ENCODE data around the gene TMEM239. TPM values are rescaled to one million over a fixed set of nuclear protein-coding genes. Genes with fewer than 3 reads are reported as not detected.
"Not testable (repeated sequence)": the region's sequence is repeated elsewhere in the genome, so short reads cannot be mapped to it uniquely, and the experiment has no call there.

The TMEM239 gene
- total RNA-seq, 2 experiments from 2014 or later = not detected

DNA sequence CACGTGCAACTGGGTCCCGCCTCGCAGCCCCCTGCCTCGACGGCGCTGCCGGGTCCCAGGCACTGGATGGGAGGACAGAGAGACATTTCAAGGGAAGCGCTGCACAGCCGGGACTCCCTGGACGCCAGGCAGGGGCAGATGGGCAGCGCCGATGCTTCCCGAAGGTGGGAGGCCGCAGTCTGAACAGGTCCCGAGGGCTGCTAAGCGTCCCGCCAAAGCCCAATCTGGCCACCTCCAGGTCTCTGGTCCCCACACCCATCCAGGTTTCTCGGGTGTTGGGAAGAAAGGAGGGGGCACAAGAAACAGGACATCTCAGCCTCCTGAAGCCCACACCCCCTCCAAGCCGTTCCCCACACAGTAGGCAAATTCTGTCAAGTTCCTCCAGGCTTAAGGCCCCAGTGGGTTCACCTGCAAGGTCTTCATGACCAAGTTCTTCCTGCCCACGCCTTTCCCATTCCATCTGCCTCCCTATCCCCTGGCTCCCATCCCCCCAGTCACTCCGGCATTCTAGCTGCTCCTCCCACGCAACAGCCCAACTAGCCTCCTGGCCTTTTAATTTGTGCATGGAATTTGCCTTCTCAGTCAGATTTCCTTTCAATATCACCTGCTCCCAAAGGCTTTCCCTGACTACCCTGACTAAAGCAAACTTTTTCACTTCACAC, 10.3 kb upstream of the TMEM239 start:
- no peak overlapping the region for H3K27ac Mint-ChIP-seq
- DNase-seq = peak; percentile 14
- ChIA-PET POLR2A (no interaction called here), CTCF (no interaction called here)
- peaks cover 60% of the 10 kb centered on the region for H3K27me3 Mint-ChIP-seq
- H3K9me3 Mint-ChIP-seq = no peaks in the 10 kb centered on the region
- no peak overlapping the region for H3K4me3 Mint-ChIP-seq
- H3K36me3 Mint-ChIP-seq (ENCODE audit: low read depth) = no peaks in the 10 kb centered on the region
- peaks cover 7% of the 10 kb centered on the region for H3K4me1 Mint-ChIP-seq

DNA sequence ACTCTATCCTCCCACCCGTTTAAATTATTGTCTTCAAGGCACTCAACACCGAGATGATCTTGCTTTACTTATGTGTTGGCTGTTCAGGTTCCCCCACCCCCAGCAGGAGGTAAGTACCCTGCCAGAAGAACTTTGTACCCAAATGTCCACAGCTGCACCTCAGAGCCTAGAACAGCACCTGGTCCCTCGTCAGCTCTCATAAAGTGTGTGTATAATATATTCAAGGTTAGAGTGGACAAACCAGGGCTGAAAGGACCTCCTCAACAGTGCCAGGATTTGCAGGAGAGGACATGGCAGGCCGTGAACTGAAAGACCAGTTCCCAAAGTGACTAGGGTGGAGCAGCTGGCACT, 9.8 kb upstream of the TMEM239 start:
- ChIA-PET CTCF (no interaction called here), POLR2A (no interaction called here)
- Mint-ChIP-seq H3K9me3 (no peaks in the 10 kb centered on the region), H3K27ac (no peak overlapping the region), H3K27me3 (peaks cover 59% of the 10 kb centered on the region), H3K4me1 (peaks cover 2% of the 10 kb centered on the region), H3K36me3 (ENCODE audit: low read depth) (no peaks in the 10 kb centered on the region), H3K4me3 (no peak overlapping the region)
- peak; percentile 13 for DNase-seq

GRCh38 chr20:2807019-2807418, 9.1 kb upstream of the TMEM239 start:
- ChIA-PET CTCF (no interaction called here), POLR2A (no interaction called here)
- DNase-seq = peak; percentile 9
- H3K27me3 Mint-ChIP-seq = peaks cover 61% of the 10 kb centered on the region
- no peak overlapping the region for H3K4me3 Mint-ChIP-seq
- no peak overlapping the region for H3K27ac Mint-ChIP-seq
- no peaks in the 10 kb centered on the region for H3K4me1 Mint-ChIP-seq
- no peaks in the 10 kb centered on the region for H3K9me3 Mint-ChIP-seq
- no peaks in the 10 kb centered on the region for H3K36me3 Mint-ChIP-seq (ENCODE audit: low read depth)

DNA sequence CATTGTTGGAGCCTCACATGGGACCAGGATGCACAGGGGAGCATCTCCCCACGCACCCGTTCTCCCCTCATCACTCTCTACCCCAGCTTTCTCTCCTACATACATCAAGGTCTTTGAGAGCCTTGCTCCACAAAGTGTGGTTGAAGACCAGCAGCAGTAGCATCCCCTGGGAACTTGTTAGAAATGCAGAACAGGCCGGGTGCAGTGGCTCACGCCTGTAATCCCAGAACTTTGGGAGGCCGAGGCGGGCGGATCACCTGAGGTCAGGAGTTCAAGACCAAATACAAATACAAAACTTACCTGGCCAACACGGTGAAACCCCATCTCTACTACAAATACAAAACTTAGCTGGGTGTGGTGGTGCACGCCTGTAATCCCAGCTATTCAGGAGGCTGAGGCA, 8.2 kb upstream of the TMEM239 start:
- not testable (repeated sequence) for H3K27ac Mint-ChIP-seq

GRCh38 chr20:2809690-2810089, 6.5 kb upstream of the TMEM239 start:
- Mint-ChIP-seq H3K4me1 (no peaks in the 10 kb centered on the region), H3K4me3 (no peak overlapping the region), H3K27me3 (peaks cover 54% of the 10 kb centered on the region), H3K36me3 (ENCODE audit: low read depth) (no peaks in the 10 kb centered on the region), H3K9me3 (peaks cover 6% of the 10 kb centered on the region), H3K27ac (no peak overlapping the region)
- ChIA-PET CTCF (no interaction called here), POLR2A (no interaction called here)
- DNase-seq = peak; percentile 3

More for the DNA sequence above, 8.2 kb upstream of the TMEM239 start:
- H3K9me3 Mint-ChIP-seq; POLR2A ChIA-PET; H3K4me3 Mint-ChIP-seq; CTCF ChIA-PET; H3K4me1 Mint-ChIP-seq; H3K36me3 Mint-ChIP-seq (ENCODE audit: low read depth): not testable (repeated sequence)
- H3K27me3 Mint-ChIP-seq = peaks cover 59% of the 10 kb centered on the region
- peak; percentile 2 for DNase-seq

DNA sequence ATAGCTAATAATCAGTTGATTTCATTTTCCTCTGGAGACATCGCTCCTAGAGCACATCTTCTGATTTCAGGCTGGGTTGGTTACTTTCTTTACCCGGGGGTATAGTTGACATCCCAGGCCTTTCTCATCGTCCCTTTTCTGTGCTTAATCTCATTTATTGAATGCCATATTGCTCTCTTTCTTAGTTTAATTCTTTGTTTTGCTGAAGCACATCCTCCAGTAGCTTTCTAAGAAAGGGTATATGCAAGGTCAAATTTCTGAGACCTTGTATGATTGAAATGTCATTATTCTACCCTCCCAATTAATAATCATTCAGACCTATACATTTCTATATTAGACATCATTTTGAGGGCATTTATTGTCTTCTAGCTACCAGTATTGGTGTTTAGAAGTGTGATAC, 4.0 kb upstream of the TMEM239 start:
- H3K27me3 Mint-ChIP-seq = peaks cover 36% of the 10 kb centered on the region
- DNase-seq = no peak
- H3K36me3 Mint-ChIP-seq (ENCODE audit: low read depth) = no peaks in the 10 kb centered on the region
- no peaks in the 10 kb centered on the region for H3K4me1 Mint-ChIP-seq
- H3K9me3 Mint-ChIP-seq = peaks cover 6% of the 10 kb centered on the region
- no peak overlapping the region for H3K4me3 Mint-ChIP-seq
- no peak overlapping the region for H3K27ac Mint-ChIP-seq
- ChIA-PET CTCF (no interaction called here), POLR2A (interaction anchor here (0.8 kb wide), 1 partner anchor 20 kb away, joined by 3 read pairs; no protein-coding TSS in a partner anchor)

GRCh38 chr20:2814076-2814475, 2.1 kb upstream of the TMEM239 start:
- no peak overlapping the region for H3K27ac Mint-ChIP-seq
- no peak for DNase-seq
- H3K36me3 Mint-ChIP-seq (ENCODE audit: low read depth) = no peaks in the 10 kb centered on the region
- no peak overlapping the region for H3K4me3 Mint-ChIP-seq
- ChIA-PET CTCF (no interaction called here), POLR2A (interaction anchor here (0.7 kb wide), 1 partner anchor 171 kb away, joined by 3 read pairs; no protein-coding TSS in a partner anchor)
- H3K27me3 Mint-ChIP-seq = peaks cover 36% of the 10 kb centered on the region
- H3K4me1 Mint-ChIP-seq = peaks cover 2% of the 10 kb centered on the region
- peaks cover 6% of the 10 kb centered on the region for H3K9me3 Mint-ChIP-seq

GRCh38 chr20:2814587-2815051, 1.5 kb upstream of the TMEM239 start, which contains the start of gene C20orf141:
Gene C20orf141, plus strand, starts transcription at chr20:2814987. Its CDS starts 198 bp downstream, at chr20:2815185.
- POLR2A ChIA-PET = no interaction called here
- H3K4me3 Mint-ChIP-seq = no peak within 1 kb of the TSS
- no peak for DNase-seq
- H3K27ac Mint-ChIP-seq = no peak within 1 kb of the TSS
- CTCF ChIA-PET = no interaction called here
- peaks cover 37% of the 10 kb centered on the region for H3K27me3 Mint-ChIP-seq
- peaks cover 6% of the 10 kb centered on the region for H3K9me3 Mint-ChIP-seq
- H3K36me3 Mint-ChIP-seq (ENCODE audit: low read depth) = no peaks in the 10 kb centered on the region
- peaks cover 2% of the 10 kb centered on the region for H3K4me1 Mint-ChIP-seq

DNA sequence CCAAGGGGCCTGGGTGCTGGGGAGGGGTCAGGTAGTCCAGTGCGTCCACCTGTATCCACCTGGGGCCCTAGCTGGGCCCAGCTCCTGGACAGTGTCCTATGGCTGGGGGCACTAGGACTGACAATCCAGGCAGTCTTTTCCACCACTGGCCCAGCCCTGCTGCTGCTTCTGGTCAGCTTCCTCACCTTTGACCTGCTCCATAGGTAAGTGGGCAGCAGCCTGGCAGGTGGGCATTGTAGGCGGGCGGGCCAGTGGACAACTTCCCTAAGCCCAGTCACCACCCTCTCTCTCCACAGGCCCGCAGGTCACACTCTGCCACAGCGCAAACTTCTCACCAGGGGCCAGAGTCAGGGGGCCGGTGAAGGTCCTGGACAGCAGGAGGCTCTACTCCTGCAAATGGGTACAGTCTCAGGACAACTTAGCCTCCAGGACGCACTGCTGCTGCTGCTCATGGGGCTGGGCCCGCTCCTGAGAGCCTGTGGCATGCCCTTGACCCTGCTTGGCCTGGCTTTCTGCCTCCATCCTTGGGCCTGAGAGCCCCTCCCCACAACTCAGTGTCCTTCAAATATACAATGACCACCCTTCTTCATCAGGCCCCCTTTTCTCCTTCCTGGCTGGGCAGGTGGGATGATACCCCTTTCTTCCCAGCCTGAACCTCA, 793 bp upstream of the TMEM239 start:
- CTCF ChIA-PET = no interaction called here
- peaks cover 6% of the 10 kb centered on the region for H3K9me3 Mint-ChIP-seq

GRCh38 chr20:2816583-2817340, 598 bp downstream of the TMEM239 start:
- peaks cover 45% of the 10 kb centered on the region for H3K27me3 Mint-ChIP-seq
- ChIA-PET POLR2A (no interaction called here), CTCF (no interaction called here)

More for the DNA sequence above, 793 bp upstream of the TMEM239 start:
- peaks cover 8% of the 10 kb centered on the region for H3K4me1 Mint-ChIP-seq
- H3K4me3 Mint-ChIP-seq = no peak overlapping the region
- no peak overlapping the region for H3K27ac Mint-ChIP-seq
- peaks cover 44% of the 10 kb centered on the region for H3K27me3 Mint-ChIP-seq
- H3K36me3 Mint-ChIP-seq (ENCODE audit: low read depth) = no peaks in the 10 kb centered on the region
- POLR2A ChIA-PET = no interaction called here
- DNase-seq = no peak

DNA sequence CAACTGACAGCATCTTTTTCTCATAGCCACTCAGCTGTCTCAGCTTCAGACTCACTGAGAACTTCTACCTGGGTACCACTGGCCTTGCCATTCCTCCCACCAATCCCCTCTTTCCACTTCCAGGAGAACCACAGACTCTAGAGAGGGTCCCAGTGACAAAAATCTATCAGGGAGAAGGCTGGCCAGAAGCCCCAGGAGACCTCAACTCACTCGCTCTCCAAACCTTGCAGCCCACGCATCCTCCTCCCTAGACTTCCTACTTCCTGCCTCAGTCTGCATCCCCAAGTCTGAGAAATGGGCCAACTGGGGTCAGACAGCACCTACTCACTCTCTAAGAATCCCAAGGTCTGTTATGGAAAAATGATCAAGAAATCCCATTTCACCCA, 1.2 kb downstream of the TMEM239 start:
- no peak overlapping the region for H3K27ac Mint-ChIP-seq
- ChIA-PET CTCF (no interaction called here), POLR2A (no interaction called here)
- H3K4me1 Mint-ChIP-seq = peaks cover 20% of the 10 kb centered on the region
- peaks cover 3% of the 10 kb centered on the region for H3K9me3 Mint-ChIP-seq
- peaks cover 43% of the 10 kb centered on the region for H3K27me3 Mint-ChIP-seq
- no peak overlapping the region for H3K4me3 Mint-ChIP-seq
- no peak for DNase-seq
- no peaks in the 10 kb centered on the region for H3K36me3 Mint-ChIP-seq (ENCODE audit: low read depth)

More at GRCh38 chr20:2816583-2817340, 598 bp downstream of the TMEM239 start:
- peaks cover 6% of the 10 kb centered on the region for H3K9me3 Mint-ChIP-seq
- peaks cover 15% of the 10 kb centered on the region for H3K4me1 Mint-ChIP-seq
- H3K27ac Mint-ChIP-seq = no peak overlapping the region
- no peak for DNase-seq
- no peak overlapping the region for H3K4me3 Mint-ChIP-seq
- no peaks in the 10 kb centered on the region for H3K36me3 Mint-ChIP-seq (ENCODE audit: low read depth)

DNA sequence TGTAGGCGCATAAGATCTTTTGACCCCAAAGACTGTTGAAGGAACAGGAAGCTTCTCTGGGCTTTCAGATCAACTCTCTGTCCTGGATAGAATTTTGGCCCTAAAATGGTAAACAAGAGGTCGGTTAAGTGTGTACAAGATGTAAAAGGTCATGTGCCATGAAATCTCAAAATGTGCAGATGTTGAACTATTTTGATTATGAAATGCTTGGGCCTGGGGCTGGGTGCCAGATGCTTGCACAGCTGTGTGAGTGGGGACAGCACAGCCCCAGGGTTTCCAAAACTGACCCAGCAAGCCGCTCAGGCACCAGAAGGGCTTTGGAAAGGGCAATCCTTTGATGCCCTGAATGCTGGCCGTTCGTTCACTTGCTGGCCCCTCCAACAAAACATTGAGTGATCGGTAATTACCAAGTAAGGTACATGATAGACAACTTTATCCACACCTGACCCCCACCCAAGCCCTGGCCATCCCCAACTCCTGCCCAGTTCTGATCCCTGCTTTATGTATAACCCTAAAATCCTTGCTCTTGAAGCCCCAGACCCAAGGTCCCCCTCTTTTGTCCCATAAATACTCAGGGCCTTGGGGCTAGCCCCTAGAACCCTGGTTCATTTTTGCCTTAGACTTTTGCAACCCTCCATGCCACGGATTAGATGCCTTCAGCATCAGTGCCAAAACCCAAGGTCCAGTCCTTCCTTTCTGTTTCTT, 1.9 kb downstream of the TMEM239 start:
- Mint-ChIP-seq H3K36me3 (ENCODE audit: low read depth) (no peaks in the 10 kb centered on the region), H3K27me3 (peaks cover 39% of the 10 kb centered on the region), H3K4me1 (peaks cover 20% of the 10 kb centered on the region), H3K4me3 (no peak overlapping the region), H3K9me3 (no peaks in the 10 kb centered on the region), H3K27ac (no peak overlapping the region)
- no peak for DNase-seq
- ChIA-PET CTCF (no interaction called here), POLR2A (no interaction called here)
